NB4 (cell line): ENCODE results near the gene ST6GAL2.

ENCODE experiments used
- DNase-seq: peaks from one replicate; pipeline ENCODE4 v3.0.0; 2010; ENCODE audit warnings: low read depth
- H3K4me3 ChIP-seq: one replicate; pipeline ENCODE4 v1.5.1; 2011; ENCODE audit warnings: mild to moderate bottlenecking, low read depth, low read length, moderate library complexity
- MYC ChIP-seq: IDR thresholded peaks from 2 replicates; pipeline ENCODE4 v1.6.1; 2011; ENCODE audit warnings: low read depth, low read length
- POLR2A ChIP-seq: IDR thresholded peaks from 2 replicates; pipeline ENCODE4 v1.6.1; 2011; ENCODE audit warnings: mild to moderate bottlenecking; ENCODE audit not compliant: insufficient read length; ENCODE audit errors: extremely low read depth
- TF ChIP-seq, protein P1 (sequence below): IDR thresholded peaks from one replicate; pipeline ENCODE4 v1.5.1; 2012; ENCODE audit warnings: low read depth, low read length
- TF ChIP-seq, protein P2 (sequence below): IDR thresholded peaks from 2 replicates; pipeline ENCODE4 v1.6.1; 2011; ENCODE audit warnings: low read depth, low read length

ST6GAL2 gene

DNA sequence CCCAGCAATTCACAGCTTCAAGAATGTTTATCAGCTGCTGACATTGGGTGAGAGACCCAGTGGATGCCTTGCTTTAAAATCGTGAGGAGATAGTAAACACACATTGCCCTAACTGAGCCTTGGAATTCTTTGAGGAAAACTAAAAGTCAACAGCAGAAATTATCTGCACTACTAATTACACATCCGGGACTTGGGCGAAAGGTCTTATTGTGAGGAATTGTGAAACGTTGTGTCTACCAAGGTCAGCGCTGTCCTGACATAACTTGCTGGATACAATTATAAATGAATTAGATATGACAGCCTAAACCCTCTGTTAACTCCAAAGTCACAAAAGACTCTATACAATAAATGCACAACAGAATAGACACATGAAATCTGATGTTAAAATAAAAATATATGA is 121.4 kb downstream of the ST6GAL2 start:
- H3K4me3 ChIP-seq = no peak overlapping the region
- TF ChIP-seq MYC (no peak), POLR2A (no peak)
- TF ChIP-seq, protein P1, sequence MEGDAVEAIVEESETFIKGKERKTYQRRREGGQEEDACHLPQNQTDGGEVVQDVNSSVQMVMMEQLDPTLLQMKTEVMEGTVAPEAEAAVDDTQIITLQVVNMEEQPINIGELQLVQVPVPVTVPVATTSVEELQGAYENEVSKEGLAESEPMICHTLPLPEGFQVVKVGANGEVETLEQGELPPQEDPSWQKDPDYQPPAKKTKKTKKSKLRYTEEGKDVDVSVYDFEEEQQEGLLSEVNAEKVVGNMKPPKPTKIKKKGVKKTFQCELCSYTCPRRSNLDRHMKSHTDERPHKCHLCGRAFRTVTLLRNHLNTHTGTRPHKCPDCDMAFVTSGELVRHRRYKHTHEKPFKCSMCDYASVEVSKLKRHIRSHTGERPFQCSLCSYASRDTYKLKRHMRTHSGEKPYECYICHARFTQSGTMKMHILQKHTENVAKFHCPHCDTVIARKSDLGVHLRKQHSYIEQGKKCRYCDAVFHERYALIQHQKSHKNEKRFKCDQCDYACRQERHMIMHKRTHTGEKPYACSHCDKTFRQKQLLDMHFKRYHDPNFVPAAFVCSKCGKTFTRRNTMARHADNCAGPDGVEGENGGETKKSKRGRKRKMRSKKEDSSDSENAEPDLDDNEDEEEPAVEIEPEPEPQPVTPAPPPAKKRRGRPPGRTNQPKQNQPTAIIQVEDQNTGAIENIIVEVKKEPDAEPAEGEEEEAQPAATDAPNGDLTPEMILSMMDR = no peak
- TF ChIP-seq, protein P2, sequence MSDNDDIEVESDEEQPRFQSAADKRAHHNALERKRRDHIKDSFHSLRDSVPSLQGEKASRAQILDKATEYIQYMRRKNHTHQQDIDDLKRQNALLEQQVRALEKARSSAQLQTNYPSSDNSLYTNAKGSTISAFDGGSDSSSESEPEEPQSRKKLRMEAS = no peak
- DNase-seq = no peak

DNA sequence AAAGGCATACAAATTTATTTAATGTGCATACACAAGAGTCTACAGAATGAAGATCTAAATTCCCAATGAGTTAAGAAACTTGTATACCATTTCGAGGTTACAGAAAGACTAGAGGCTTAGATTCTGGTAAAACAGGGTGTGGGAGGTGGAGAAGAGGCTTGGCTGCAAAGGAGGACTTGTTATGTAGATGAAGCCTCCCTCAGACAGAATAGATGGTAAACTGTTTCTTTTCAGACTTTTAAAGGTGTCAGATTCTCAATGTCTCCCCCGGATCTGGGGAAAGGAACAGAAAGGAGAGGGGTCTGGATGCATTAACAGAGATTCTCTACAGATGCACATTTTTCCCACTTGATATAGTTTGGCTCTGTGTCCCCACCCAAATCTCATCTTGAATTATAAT is 126.0 kb downstream of the ST6GAL2 start:
- DNase-seq = no peak
- no peak for TF ChIP-seq POLR2A
- TF ChIP-seq, protein P1 = no peak
- TF ChIP-seq MYC = no peak
- TF ChIP-seq, protein P2 = no peak
- H3K4me3 ChIP-seq = no peak overlapping the region

DNA sequence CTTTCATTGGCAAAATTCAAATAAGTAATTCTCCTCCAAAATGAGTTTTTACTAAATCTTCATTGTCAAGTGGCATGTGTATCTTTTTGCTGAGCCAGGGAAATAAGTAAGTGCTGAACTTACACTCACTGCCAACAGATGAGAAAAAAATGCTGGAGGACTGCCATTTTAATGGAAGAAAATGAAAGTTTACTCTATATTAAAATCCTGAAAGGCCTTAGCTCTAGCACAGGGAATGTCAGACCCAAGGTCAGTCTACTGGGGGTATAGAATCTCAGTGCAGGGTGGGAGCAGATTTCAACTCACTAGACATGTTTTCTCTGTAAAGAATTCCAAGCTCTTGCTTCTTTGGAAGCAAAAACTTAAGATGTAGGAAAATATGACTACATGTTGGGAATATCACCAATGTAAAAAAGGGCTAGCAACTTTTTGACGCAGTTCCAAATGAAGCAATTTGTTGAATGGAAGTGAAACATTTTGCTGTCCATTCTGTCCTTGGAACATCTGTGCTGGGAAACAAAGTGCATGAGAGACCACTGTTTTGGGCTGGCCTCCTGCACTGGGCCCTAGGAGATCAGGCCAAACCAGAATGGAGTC is 127.0 kb downstream of the ST6GAL2 start:
- no peak for DNase-seq
- no peak overlapping the region for H3K4me3 ChIP-seq
- TF ChIP-seq POLR2A (no peak), MYC (no peak)
- TF ChIP-seq, protein P1 = no peak
- TF ChIP-seq, protein P2 = no peak
